GM19467 (cell line): Measurements from ENCODE around the gene ATP8A2.

ENCODE experiments used
- ATAC-seq: cut with Tn5 transposase; IDR thresholded peaks from one replicate; pipeline ENCODE4 v1.9.1; 2021; ENCODE audit warnings: mild to moderate bottlenecking, moderate library complexity; ENCODE audit not compliant: unreplicated experiment

ATP8A2 gene

DNA sequence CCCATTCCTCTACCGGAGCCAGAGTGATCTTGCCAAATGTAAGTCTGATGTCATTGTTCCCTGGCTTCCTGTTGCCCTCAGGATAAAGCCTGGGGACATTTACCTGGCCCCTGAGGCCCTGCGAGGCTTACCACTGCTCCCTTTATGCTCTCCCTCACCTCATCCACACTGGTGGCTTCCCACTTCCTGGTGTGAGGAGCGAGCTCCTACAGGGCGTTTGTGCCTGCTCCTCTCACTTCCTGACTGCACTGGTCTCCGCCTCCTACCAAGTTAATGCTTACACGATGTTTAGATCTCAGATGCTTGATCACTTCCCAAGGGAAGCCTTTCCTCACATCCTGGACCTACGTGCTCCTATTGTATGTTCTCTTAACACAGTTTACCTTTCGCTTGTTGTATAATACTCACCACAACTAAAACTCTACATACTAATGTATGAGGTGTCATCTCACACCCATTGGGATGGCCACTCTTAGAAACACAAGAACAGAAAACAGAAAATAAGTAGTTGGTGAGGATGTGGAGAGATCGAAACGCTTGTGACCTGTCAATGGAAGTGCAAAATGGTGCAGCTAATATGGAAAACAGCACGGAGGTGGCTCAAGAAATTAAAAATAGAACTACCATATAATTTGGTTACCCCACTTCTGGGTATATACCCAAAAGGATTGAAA, 502.4 kb downstream of the ATP8A2 start:
- ATAC-seq, result no peak

DNA sequence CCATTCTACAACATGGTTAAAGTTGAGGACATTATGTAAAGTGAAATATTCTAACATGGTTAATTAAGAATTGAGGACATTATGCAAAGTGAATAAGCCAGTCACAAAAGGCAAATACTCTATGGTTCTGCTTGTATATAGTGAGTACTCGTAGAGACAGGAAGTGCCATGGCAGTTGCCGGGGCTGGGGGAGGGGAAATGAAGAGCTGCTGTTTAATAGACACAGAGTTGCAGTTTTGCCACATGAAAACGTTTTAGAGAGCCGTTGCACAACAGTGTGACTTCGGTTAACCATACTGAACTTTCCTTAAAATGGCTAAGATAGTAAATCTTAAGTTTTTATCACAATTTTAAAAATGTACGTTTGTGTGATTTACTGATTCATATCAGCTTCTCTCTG, 503.1 kb downstream of the ATP8A2 start:
- ATAC-seq, result no peak

- ATAC-seq, result no peak
Observed at GRCh38 chr13:25876247-25876646, 504.5 kb downstream of the ATP8A2 start.

DNA sequence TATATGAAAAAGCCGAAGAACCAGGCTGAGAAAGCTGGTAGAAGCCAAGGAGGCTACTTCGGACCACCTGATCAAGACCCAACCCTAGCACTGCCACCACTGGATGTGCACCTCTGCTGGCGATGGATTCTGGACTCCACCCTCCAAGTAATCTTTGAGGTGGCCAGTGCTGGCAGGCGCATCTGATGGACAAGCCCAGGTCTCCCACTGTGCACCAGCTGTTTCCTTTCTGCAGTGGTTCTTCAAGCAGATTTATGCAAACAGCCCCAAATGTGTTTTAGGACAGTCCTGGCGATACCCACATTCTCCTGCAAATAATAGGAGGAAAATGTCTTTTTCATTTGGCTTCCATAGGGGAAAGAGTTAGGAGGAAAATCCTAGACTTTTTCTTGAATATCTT, 507.7 kb downstream of the ATP8A2 start:
- ATAC-seq, result no peak

DNA sequence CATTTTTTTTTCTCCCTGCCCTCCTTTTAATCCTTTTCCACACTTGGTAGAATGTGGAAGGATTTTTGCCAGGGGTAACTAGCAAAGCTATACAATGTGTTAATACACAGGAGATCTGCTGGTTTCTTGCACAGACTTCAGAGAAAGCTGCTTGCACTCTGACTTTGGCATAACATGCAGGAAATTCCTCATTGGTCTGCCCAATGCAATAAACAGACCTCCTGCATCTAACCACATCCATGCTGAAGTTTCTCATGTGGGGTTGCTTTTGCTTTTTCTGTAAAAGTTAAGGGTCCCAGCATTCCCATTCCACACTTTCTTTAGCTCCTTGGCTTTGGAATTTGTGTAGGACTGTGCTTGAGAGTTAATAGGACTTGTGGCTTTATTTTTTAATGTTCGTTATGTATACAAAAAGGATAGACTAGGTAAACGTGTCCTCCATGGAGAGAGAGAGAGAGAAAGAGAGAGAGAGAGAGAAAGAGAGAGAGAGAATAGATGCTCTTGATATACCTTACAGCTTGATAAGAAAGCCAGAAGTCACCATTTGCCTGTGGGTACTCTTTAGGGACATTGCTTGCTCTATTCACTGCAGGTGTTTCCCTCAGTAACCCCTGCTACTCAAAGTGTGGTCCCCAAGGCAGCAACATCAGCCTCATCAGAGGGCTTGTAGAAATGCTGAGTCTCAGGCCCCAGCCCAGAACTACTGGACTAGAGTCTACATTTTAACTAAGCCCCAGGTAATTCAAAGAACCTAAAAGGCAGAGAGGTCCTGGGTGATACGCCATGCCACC, 509.6 kb downstream of the ATP8A2 start:
- ATAC-seq, result no peak

DNA sequence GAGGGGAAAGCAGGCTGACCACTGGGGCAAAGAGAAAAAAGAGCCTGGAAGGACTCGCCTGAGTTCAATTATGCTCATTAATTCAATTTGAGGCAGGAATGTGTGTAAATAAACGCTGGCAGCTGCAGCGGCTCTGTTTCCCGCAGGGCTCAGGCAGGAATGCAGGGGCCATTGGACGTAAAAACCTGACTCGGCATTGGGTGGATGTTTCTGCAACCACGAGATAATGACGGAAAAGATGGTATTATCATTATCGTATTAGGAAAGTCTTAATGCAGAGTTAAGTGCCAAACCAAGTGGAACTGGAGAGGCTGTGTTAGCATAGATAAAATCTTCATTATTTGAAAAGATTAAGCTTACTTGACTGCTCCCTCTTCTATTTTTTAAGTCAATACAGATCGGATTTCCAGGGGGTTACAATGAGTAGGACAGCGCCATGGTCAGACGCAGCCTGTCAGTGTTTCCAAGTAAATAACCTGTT, 510.2 kb downstream of the ATP8A2 start:
- ATAC-seq, result no peak

DNA sequence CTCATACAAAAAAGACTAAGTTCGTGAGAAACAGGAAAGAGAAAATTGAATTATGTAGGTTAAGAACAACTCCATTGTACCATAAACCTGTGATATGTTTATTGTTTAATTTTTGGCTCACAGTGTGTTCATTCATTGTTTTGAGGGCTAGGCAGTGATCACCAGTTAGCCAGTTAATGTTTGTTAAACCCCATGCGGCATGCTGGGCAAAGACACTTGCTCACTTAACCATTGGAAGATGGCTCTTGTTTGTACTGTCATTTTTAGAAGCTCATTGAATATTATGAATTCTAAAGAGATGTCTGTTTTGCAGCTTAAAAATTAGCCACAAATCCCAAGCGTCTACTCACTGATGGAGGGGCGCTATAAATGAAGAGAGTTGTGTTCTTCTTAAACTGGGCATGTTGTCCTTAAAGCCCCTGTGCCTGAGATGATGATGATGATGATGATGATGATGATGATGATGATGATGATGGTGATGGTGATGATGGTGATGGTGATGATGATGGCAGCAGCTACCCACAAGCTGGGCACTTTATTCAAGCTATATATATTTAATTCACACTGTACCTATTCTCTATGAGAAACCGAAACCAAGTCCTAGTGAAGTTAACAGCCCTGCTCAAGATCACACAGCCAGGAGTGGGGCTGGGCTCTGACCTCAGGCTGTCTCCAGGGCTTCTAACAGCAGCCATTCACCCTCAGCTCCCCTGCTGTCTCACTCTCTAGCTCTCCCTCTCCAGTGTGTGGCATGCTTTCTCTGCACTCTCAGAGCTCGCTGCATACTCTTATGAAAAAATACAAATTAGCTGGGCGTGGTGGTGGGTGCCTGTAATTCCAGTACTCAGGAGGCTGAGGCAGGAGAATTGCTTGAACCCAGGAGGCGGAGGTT, 510.9 kb downstream of the ATP8A2 start:
- ATAC-seq, result no peak

DNA sequence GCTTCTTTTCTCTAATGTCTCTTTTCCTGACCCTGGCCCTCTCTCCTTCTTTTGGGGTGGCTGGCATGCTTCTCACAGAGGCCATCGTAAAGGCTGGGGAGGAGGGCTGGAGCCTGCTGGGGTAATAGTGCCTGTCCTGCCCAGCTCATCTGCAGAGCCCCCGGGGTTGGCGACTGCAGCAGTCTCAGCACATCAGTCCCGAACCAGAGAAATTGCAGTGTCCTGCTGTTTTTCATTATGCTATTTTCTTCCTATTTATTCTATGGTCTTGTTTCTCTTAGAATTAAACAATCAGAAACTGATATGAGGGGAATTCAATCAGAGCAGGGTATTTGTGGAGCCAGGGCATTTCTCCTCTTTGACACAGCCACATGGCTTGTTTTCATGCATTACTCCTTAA, 513.6 kb downstream of the ATP8A2 start:
- ATAC-seq, result no peak

GRCh38 chr13:25886438-25887214, 514.9 kb downstream of the ATP8A2 start:
- ATAC-seq, result no peak

GRCh38 chr13:25887962-25888655, 516.3 kb downstream of the ATP8A2 start:
- no peak for ATAC-seq

DNA sequence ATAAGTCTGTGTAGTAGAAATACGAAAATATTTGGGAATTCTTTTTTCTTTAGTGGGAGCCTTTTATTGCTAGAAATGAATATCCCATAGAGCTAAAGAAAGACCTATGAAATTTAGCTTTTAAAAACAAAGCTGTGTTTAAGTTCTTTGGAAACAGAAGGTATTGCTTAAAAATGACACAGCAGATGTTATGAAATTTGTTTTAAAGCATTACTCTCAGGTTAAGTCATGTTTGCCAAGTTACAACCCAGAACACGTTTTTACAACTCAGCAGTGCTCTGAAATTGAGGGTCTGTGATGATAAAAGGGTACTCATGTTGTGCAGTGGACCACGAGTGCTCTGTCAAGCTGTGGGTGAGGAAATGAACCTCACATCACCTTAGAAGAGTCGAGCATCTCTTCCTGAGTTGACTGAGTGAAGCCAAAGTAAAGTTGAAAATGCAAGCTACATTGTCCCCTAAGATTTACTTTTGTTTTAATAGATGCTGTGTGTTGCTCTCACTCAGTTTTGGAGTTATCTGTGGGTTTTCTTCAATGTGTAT, 519.0 kb downstream of the ATP8A2 start:
- no peak for ATAC-seq

DNA sequence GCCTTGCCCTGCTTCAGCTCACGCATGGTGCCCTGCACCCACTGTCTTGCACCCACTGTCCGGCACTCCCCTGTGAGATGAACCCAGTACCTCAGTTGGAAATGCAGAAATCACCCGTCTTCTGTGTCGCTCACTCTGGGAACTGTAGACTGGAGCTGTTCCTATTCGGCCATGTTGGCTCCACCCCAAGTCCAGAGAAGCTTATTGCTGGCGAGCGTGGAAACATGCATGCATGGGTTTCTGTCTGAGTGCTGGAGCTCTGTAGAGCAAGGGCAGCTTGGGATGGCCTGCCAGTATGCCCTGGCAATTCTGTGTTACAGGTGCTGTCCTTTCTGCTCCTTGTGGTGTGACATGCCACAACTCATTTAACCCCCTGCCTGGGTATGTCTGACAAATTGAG, 527.2 kb downstream of the ATP8A2 start:
- ATAC-seq, result no peak

DNA sequence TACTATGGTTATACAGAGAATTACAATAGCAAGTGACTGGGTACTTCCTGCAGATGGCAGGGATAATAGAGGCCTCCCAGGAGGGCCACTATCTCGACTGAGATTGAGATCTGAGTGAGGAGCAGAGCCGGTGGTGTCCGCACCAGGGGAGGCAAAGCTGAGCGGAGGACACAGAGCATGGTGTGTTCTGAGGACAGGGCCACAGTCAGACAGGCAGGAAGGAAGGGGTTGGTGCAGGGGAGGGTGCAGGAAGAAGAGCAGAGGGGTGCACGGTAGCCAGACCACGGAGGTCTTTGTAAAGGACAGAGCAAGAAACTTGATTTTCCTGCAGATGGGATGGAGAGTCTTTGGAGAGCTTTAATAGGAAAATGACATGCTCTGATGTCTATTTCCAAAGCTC, 527.7 kb downstream of the ATP8A2 start:
- ATAC-seq, result no peak

DNA sequence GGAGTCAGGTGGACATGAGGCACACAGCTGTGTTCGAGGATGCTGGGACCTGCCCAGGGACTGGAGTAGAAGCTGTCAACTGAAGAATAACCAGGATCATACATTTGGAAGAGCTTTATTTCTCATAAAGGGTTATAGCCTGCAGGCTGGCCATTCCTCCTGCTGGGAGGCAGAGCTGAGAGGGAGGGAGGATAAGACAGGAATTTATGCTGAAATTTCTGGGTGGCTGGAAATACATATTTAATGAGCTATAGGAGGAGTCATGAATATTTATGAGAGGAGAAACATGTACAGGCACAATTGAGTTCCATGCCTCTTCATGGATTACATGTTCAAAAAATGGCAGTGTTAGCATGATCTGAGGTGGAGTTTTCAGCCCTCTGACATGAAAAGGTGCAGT, 528.2 kb downstream of the ATP8A2 start:
- no peak for ATAC-seq

DNA sequence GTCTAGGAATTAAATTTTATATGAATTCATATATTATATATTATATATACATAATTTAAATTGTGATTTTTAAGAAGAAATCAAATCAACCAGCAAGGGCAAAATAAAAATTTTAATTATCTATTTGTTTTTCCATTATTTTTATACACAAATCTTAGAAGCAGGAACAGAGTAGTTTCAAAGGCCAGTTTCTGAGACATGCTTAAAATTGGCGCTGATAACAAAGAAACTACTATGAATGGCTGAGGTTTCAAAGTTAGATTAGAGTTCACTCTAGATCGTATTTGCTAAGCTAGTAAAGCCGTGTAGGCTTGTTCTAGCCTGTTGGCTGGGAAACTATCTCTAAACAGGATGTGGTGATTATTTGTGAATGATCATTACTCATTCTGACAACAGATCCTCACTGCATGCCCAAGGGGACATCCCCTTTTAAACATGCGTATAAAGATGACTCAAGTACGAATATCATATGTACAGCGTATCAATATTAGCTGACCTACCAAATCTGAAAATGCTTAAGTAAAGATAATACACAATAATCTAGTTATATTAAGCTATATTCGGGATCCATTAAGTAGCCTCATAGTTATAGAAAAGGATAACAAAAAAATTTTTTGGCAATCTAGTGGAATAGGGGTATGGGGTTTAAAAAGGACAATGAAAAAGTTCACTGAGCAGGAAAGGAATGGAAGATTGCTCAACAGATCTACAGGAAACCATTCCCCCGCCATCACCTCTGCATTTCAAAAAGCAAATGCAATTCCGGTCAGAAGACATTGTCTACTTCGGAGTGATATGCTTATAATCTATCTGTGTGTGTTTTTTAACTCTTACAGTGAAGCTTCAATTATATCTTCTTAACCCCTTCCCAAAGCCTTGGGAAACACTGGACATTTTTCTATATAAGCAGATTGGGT, 529.9 kb downstream of the ATP8A2 start:
- ATAC-seq, result peak; percentile 95

DNA sequence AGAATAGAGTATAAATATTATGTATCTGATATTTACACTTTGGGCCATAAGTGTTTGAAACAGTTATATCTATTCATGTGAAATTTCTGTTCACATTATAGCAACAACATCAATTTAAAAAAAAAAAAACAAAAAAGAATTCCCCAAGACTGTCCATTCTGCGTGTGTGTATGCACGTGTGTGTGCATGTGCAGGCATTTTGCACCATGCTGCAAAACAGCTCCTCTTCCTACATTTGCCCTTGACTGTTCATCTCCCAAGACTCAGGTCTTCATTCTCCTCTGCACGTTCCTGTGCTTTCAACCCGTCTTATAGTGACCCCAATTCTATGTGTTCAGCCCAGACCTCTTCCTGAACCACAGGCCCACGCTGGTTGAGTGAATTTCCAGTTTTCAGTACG, 530.7 kb downstream of the ATP8A2 start:
- ATAC-seq, result no peak

DNA sequence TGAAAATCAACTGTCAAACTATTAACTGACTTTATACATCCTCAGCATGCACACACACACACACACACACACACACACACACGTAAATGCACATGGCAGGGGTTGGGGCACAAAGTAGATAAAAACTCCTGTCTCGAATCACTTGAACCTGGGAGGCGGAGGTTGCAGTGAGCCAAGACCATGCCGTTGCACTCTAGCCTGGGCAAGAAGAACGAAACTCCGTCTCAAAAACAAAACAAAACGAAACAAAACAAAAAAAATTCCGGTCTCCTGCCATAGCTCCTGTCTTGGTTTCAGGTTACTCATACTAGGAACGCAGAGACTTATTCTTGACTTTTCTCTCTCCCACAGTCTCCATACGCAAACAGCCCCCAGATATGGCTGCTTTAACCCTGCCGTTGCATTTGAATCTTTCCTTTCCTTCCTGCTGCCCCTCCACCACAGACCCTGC, 531.1 kb downstream of the ATP8A2 start:
- no peak for ATAC-seq

- no peak for ATAC-seq
Observed at GRCh38 chr13:25904830-25905229, 533.1 kb downstream of the ATP8A2 start.

- no peak for ATAC-seq
Observed at GRCh38 chr13:25905611-25906010, 533.8 kb downstream of the ATP8A2 start.
